NCI-H2107 treated with DMSO at 0.1 percent for 48 hours (cell line): ENCODE results near the gene PROSER1.
"Not testable (repeated sequence)": the region's sequence is repeated elsewhere in the genome, so short reads cannot be mapped to it uniquely, and the experiment has no call there.

ENCODE experiments used
- DNase-seq: peaks from one replicate; lab custom pipeline; 2025; ENCODE audit not compliant: unreplicated experiment; lab: John Stamatoyannopoulos, UW

The PROSER1 gene

GRCh38 chr13:39037880-39038568, at the start of gene PROSER1, which contains the start of gene NHLRC3:
TSS of gene PROSER1 (minus strand) at chr13:39038089. CDS start at chr13:39037242, 847 bp downstream.
TSS of gene NHLRC3 (plus strand) at chr13:39038456. CDS start at chr13:39038640, 184 bp downstream.
- DNase-seq = peak; percentile 87

DNA sequence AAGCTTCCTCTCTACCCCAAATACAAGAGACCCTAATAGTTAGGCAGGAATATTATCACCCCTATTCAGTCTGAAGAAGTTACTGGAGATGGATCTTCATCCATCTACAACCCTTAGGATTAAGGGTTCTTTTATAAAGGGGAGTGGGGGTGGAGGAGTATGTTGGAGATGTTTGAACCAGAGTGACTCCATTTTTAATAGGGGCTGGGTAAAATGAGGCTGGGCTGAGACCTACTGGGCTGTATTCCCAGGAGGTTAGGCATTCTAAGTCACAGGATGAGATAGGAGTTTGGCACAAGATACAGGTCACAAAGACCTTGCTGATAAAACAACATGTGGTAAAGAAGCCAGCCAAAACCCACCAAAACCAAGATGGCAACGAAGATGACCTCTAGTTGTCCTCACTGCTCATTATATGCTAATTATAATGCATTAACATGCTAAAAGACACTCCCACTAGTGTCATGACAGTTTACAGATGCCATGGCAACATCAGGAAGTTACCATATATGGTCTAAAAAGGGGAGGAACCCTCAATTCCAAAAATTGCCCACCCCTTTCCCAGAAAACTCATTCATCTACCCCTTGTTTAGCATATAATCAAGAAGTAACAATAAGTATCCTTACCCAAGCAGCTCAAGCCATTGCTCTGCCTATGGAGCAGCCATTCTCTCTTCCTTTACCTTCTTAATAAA, 48.5 kb upstream of the PROSER1 start:
- DNase-seq = not testable (repeated sequence)

DNA sequence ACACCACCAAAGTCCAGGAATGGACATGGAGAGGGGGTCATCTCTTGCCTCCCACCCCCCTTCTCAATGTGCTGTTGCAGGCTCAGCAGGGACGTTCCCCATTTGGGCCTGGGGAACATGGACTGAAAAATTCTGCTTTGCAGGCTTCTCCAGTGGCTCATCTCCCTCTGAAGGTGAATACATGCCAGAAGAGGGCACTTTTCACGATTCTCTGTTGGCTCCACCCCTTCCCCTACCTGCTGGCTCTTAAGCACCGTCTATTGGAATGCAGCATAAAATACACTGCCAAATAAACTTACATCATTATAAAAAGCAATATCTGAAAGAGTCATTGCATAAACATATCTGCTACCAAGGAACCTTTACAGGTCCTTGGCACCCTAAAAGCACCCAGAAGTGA, 36.1 kb upstream of the PROSER1 start:
- no peak for DNase-seq

DNA sequence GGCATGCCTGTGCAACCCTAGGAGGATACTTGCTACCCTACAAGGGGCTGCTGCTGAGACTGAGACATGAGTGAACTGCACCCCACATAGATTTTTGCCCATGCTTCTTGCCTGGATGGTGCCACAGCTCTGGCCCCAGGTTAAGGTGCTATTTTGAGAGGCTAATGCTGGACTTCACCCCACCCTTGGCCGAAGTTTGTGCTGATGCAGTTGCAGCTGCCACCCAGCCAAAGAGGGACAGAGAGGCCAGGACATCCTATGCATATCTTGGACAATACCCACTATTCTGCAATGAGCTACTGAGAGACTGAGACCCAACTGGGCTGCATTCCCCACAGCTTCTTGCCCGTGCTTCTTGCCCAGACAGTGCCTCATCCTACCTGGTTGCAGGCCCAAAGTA, 35.0 kb upstream of the PROSER1 start:
- no peak for DNase-seq

DNA sequence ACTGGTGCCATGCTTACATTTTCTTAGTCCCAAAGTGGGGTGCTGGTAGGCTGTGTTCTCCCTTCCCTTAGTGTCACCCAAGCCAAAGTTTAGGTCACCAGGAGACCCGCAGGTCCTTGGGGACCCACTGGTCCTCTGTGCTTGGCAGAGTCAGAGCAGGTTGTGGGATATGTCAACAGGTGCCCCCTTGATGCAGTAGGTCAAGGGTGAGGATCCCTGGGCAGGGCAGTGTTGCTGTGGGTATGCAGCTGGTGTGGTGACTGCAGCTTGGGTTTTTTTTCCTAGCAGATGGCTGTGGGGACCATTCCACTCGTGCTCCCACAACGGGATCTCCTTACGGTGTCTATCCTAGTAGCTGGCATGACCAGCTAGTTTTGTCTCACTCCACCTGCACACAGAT, 24.1 kb upstream of the PROSER1 start:
- no peak for DNase-seq

DNA sequence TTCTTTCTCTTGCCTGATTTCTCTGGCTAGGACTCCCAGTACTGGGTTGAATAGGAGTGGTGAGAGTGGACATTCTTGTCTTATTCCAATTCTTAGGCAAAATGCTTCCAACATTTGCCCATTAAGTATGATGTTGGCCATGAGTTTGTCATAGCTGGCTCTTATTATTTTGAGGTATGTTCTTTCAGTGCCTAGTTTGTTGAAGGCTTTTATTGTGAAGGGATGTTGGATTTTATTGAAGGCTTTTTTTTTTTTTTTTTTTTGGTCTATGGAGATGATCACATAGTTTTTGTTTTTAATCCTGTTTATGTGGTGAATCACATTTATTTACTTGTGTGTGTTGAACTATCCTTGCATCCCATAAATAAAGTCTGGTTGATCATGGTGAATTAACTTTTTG, 20.2 kb upstream of the PROSER1 start:
- DNase-seq = no peak

- DNase-seq = no peak
These were observed 18.1 kb upstream of the PROSER1 start for GRCh38 chr13:39056018-39056417.

GRCh38 chr13:39054112-39054511, 16.2 kb upstream of the PROSER1 start:
- peak; percentile 77 for DNase-seq

DNA sequence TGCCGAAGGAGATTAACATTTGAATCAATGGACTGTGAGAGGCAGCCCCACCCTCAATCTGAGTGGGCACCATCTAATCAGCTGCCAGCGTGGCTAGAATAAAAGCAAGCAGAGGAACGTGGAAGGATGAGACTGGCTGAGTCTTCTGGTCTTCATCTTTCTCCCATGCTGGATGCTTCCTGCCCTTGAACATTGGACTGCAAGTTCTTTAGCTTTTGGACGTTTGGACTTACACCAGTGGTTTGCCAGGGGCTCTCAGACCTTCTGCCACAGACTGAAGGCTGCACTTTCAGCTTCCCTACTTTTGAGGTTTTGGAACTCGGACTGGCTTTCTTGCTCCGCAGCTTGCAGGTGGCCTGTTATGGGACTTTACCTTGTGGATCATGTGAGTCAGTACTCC, 15.1 kb upstream of the PROSER1 start:
- DNase-seq = peak; percentile 53

DNA sequence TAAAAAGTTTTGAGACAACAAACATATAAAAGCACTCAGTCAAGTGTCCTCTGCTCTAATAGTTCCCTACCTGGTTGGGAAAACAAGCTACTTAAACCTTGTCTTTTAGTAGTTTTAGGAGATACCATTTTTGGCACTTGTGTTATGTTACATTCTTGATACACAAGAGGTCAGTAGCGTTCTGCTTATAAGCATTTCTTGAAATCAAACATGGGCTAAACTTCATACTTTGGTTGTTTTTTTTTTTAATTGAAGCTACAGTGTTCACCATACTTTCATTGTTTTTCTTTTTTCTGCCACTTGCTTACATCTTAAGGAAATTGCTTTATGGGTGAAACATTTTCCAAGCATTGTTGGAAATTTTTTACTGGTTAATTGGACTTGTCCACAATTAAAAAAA, 13.3 kb upstream of the PROSER1 start:
- peak; percentile 83 for DNase-seq

DNA sequence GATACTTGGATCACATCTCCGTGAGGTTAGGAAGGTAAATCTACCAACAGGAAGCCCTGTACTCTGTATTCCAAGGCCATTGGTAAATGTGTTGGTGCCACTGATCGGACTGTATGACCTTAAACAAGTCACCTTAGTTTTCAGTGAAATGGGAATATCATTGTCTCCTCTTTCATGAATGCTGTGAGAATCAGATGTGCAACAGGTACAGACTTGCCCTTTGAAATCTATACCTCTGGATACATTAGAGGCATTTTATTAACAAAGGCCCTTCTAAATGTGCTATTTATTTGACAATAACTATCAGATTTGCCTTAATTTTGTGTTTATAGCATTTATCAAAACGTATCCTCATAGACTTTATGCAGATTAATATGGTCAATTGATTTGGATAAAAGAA, 11.4 kb upstream of the PROSER1 start:
- DNase-seq = no peak

DNA sequence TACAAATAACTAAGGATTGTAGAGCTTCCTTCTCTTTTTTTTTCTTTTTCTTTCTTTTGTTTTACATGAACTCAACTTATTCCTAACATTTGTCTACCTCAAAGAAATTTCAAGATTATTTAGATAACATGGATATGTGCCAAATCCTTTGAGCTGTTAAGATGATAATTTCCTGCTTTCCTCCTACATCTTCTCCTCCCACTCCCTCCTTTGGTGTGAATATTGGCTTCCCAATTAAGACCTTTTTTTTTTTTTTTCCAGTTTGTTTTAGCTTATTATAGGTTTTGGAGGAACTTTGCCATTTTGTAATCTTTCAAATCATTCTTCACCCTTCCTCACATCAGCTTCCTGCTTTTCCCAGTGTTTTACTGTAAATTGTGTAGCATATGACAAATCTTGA, 10.9 kb upstream of the PROSER1 start:
- no peak for DNase-seq

GRCh38 chr13:39047560-39047959, 9.7 kb upstream of the PROSER1 start:
- peak; percentile 43 for DNase-seq

DNA sequence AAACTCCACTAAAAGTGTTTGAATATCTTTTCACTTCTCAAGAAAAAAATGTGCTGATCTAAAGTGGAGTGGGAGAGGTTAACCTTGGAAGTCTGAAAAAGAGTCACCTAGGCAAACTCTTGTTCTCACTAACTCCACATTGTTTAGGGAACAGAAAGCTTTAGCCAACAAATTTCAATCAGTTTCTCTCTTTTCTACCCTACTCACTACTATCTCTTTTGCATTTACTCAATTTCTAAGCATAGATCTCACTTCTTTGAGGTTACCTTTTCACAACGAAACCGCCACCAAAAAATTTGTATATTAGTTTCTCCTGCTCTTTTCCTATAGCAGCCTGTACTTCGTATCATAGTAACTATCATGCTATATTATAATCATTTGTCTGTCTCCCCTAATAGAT, 6.6 kb upstream of the PROSER1 start:
- DNase-seq = no peak

GRCh38 chr13:39040206-39040605, 2.3 kb upstream of the PROSER1 start:
- no peak for DNase-seq

DNA sequence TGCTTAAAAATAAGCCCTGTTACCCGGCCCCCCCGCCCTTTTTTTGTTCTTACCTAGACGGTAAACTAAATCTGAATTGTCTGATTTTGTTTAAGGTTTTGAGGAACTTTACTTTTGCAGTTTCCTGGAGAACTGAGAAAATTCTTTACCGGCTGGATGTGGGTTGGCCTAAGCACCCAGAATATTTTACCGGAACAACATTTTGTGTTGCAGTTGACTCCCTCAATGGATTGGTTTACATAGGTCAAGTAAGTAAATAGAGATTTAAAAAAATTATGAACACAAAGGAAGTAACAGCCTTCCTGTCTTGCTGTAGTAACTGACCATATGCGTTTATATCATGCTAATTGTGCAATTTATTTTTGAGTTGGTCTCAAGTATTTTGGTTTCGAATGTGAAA, 1.2 kb upstream of the PROSER1 start:
- no peak for DNase-seq

- DNase-seq = peak; percentile 10
These were observed 711 bp upstream of the PROSER1 start for GRCh38 chr13:39038569-39039030.

DNA sequence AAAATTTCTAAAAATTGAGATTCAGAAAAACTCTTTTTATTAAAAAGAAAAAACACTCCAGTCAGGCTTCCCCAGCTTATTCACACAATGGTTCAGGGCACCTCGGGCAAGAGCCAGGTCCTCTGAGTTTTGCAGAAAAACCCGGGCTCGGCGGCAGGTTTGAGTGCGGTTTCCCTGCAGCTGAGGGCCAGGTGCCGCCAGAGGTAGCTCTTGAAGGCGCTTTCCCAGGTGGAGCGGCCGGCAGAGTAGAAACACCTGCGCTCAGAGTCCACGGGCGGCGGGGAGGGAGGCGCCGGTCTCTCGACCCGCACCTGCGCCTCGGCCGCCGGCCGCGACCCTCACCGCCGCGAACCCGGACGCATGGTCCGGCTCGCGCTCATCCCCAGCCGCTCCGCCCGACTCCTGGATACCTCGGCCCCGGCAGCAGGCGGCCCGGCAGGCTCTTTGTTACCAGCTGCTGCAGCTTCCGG, 444 bp downstream of the PROSER1 start:
- DNase-seq = peak; percentile 57

DNA sequence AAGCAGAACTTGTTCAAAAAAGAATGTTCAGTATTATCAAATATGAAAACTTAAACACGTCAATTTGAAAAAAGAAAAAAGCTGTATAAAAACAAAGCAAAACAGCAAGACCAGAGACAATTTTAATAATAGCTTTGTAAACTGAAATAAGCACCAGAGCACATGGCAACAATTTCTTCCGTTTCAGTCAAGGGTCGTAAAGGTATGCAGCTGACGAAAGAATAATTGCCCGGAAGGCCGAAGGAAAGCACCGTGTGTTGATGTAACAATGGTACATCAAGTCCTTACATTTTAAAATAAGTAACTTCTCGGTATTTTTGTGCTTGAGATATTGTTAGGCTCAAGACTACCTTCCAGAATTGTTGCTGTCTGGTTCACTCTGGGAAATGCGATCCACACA, 1.7 kb downstream of the PROSER1 start:
- peak; percentile 23 for DNase-seq

GRCh38 chr13:39035799-39036198, 2.1 kb downstream of the PROSER1 start:
- DNase-seq = no peak

DNA sequence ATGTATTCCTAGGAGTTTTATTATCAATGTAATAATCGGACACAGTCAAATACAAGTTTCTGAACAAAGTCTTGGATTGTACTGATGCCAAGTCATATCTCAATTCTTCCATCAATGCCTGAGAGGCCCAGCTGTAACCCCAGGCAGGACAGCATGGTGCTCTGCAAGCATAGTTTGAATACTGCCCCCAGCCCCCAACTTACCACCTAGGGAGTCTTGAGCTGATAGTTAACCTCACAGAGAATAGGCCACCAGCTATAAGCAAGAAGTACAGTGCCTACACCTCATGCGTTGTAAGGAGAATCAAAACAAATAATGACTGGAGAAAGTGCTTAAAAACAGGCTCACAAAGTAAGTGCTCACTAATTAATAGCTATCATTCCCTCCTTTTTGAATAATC, 2.7 kb downstream of the PROSER1 start:
- DNase-seq = no peak

GRCh38 chr13:39034085-39034484, 3.8 kb downstream of the PROSER1 start:
- no peak for DNase-seq
